Ishikawa (cell line): Measurements from ENCODE around the gene ARHGAP26.

Source experiments
- CEBPB ChIP-seq: IDR thresholded peaks from 2 replicates; pipeline ENCODE4 v1.6.1; 2012
- CREB1 ChIP-seq: IDR thresholded peaks from 2 replicates; pipeline ENCODE4 v1.6.1; 2012; ENCODE audit warnings: low read depth
- EGR1 ChIP-seq: IDR thresholded peaks from 2 replicates; pipeline ENCODE4 v1.6.1; 2012
- EP300 ChIP-seq: IDR thresholded peaks from 2 replicates; pipeline ENCODE4 v1.6.1; 2012; ENCODE audit warnings: borderline replicate concordance
- FOXM1 ChIP-seq: IDR thresholded peaks from 2 replicates; pipeline ENCODE4 v1.6.1; 2012; ENCODE audit warnings: low read depth, borderline replicate concordance
- MAX ChIP-seq: IDR thresholded peaks from 2 replicates; pipeline ENCODE4 v1.6.1; 2012
- NFIC ChIP-seq: IDR thresholded peaks from 2 replicates; pipeline ENCODE4 v1.6.1; 2012
- RAD21 ChIP-seq: IDR thresholded peaks from 2 replicates; pipeline ENCODE4 v1.6.1; 2012; ENCODE audit warnings: low read depth
- REST ChIP-seq: IDR thresholded peaks from 2 replicates; pipeline ENCODE4 v1.6.1; 2012; ENCODE audit warnings: low read depth, mild to moderate bottlenecking
- TAF1 ChIP-seq: IDR thresholded peaks from 2 replicates; pipeline ENCODE4 v1.6.1; 2012; ENCODE audit warnings: low read depth, mild to moderate bottlenecking
- TCF12 ChIP-seq: IDR thresholded peaks from 2 replicates; pipeline ENCODE4 v1.6.1; 2012; ENCODE audit warnings: low read depth
- TEAD4 ChIP-seq: IDR thresholded peaks from 2 replicates; pipeline ENCODE4 v1.6.1; 2012
- USF1 ChIP-seq: IDR thresholded peaks from 2 replicates; pipeline ENCODE4 v1.6.1; 2012
- YY1 ChIP-seq: IDR thresholded peaks from 2 replicates; pipeline ENCODE4 v1.6.1; 2012; ENCODE audit warnings: low read depth
- ZBTB7A ChIP-seq: IDR thresholded peaks from 2 replicates; pipeline ENCODE4 v1.6.1; 2012; ENCODE audit warnings: low read depth

The ARHGAP26 gene

GRCh38 chr5:143142596-143143435 lies 372.6 kb downstream of the ARHGAP26 start:
- TF ChIP-seq CEBPB (no peak), REST (no peak), TAF1 (no peak), TEAD4 (no peak), MAX (no peak), RAD21 (no peak)

GRCh38 chr5:143143973-143144372 lies 373.8 kb downstream of the ARHGAP26 start:
- no peak for TF ChIP-seq EP300
- TF ChIP-seq TAF1: no peak
- no peak for TF ChIP-seq YY1
- TF ChIP-seq MAX: no peak
- no peak for TF ChIP-seq REST
- no peak for TF ChIP-seq RAD21
- TF ChIP-seq EGR1: no peak
- TF ChIP-seq CEBPB: no peak
- no peak for TF ChIP-seq USF1
- TF ChIP-seq FOXM1: no peak
- TF ChIP-seq NFIC: no peak
- TF ChIP-seq ZBTB7A: no peak
- TF ChIP-seq CREB1: no peak
- no peak for TF ChIP-seq TCF12
- TF ChIP-seq TEAD4: no peak

GRCh38 chr5:143145243-143146160 lies 375.3 kb downstream of the ARHGAP26 start:
- TF ChIP-seq YY1: no peak
- no peak for TF ChIP-seq EGR1
- no peak for TF ChIP-seq ZBTB7A

GRCh38 chr5:143146161-143146560 lies 376.0 kb downstream of the ARHGAP26 start:
- TF ChIP-seq EGR1 (no peak), TCF12 (no peak), CEBPB (no peak), TEAD4 (no peak), USF1 (no peak)

GRCh38 chr5:143147383-143147782 lies 377.2 kb downstream of the ARHGAP26 start:
- TF ChIP-seq USF1: no peak
- TF ChIP-seq REST: no peak
- no peak for TF ChIP-seq NFIC
- no peak for TF ChIP-seq RAD21
- TF ChIP-seq EP300: no peak
- TF ChIP-seq FOXM1: no peak
- TF ChIP-seq TEAD4: no peak
- TF ChIP-seq ZBTB7A: no peak
- TF ChIP-seq CEBPB: no peak
- TF ChIP-seq TCF12: no peak
- TF ChIP-seq TAF1: no peak
- no peak for TF ChIP-seq EGR1
- no peak for TF ChIP-seq MAX
- no peak for TF ChIP-seq CREB1
- TF ChIP-seq YY1: no peak
